ENCODE data around the gene MYMX.

MYMX gene

DNA sequence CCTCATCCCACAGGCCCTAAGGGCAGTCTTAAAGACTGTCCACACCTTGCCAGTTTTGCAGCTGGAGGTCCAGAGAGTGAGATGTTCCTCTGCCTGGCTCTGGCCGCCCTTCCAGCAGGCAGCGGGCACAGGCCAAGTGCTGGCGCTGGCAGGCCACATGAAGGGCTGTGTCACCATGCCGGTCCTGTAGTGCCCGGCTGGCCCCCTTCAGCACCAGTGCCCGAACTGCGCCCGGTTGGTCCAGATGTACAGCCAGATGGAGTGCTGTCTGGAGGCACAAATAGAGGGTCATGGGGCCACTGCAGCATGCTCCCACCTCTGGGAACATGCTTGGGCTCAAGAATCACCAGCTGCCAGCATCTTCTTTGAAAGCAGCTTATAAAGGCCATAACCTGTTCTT, 44.9 kb downstream of the MYMX start:
- H3K4me3 ChIP-seq (ENCODE audit: low read length): peak overlapping the region; percentile 91; the same call in 1 of the 2 replicates
- TF ChIP-seq ZNF274 (IDR thresholded peaks at IDR 0.05; ENCODE audit: low read depth, low read length): no peak

GRCh38 chr6:44262467-44263353, 46.0 kb downstream of the MYMX start:
- H3K4me3 ChIP-seq (ENCODE audit: low read length): peak overlapping the region; percentile 91; the same call in 1 of the 2 replicates
- TF ChIP-seq ZNF274 (IDR thresholded peaks at IDR 0.05; ENCODE audit: low read depth, low read length): no peak

GRCh38 chr6:44263354-44264100, 46.8 kb downstream of the MYMX start:
- peak overlapping the region; percentile 91 for H3K4me3 ChIP-seq (ENCODE audit: low read length)

GRCh38 chr6:44264154-44265006, 47.7 kb downstream of the MYMX start:
- H3K4me3 ChIP-seq (ENCODE audit: low read length): peak overlapping the region; percentile 91
- no peak for TF ChIP-seq ZNF274 (IDR thresholded peaks at IDR 0.05; ENCODE audit: low read depth, low read length)

More at GRCh38 chr6:44263354-44264100, 46.8 kb downstream of the MYMX start:
- TF ChIP-seq ZNF274 (IDR thresholded peaks at IDR 0.05; ENCODE audit: low read depth, low read length): no peak

DNA sequence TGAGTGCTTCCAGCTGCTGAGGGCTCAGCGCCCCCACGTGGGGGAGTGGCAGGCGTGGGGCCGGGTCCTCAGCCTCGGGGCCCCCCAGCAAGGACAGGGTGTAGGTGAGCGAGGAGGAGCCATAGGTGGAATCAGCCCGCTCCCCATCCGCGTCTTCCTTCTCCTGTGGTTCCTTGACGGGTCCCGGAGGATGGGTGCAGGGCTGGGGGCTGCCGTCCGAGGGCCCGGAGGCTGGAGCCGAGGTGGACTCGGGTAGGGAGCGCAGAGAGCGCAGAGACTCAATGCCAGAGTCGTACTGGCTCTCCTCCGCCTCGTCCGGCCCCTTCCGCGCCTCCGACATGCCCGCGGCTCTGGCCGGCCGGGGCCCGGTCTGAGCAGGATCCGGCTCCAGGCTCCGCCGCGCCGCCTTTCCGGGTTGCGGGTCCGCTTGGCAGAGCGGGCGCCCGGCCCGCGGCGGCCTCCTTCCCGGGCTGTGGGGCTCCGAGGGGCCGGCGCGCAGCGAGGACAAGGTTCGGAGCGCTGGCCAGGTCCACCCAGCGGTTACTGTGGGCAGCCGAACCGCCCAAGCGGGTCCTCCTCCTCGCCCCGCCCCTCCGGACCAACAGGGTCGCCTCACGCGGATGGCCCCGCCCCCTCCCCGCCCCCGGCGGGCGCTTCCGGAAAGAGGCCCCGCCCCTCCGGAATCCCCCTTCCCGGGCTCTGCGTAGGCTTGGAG, 48.4 kb downstream of the MYMX start, which contains the start of gene NFKBIE:
Gene NFKBIE (minus strand): TSS at position 545 of the 715 bp plus-strand sequence. CDS start 205 bp downstream, at position 340.
- no peak for TF ChIP-seq ZNF274 (IDR thresholded peaks at IDR 0.05; ENCODE audit: low read depth, low read length)
- H3K4me3 ChIP-seq (ENCODE audit: low read length): peak within 1 kb of the TSS; percentile 91

- no peak for TF ChIP-seq ZNF274 (IDR thresholded peaks at IDR 0.05; ENCODE audit: low read depth, low read length)
- peak overlapping the region; percentile 22; the same call in 1 of the 2 replicates for H3K4me3 ChIP-seq (ENCODE audit: low read length)
These were observed 49.1 kb downstream of the MYMX start for GRCh38 chr6:44265722-44266233.

DNA sequence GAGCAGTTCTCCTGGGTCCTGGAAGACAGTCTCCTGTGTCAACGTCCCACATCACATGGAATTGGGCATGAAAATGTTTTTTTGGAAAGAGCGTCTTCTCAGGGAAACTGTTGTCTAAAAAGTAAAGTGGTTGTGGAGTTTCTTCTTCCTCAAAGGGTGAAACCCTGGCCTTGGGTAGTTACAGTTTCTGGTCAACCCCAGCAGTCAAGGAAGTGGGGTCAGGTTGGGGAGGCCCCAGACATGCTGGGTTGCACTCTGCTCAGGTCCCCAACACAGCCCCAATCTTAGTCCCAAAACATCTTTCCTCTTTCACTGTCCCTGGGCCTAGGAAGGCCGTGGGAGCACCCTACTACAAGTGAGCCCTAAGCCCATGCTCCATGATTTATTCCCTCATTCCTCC, 49.6 kb downstream of the MYMX start:
- H3K4me3 ChIP-seq (ENCODE audit: low read length): peak overlapping the region; percentile 22; the same call in 1 of the 2 replicates
- no peak for TF ChIP-seq ZNF274 (IDR thresholded peaks at IDR 0.05; ENCODE audit: low read depth, low read length)

DNA sequence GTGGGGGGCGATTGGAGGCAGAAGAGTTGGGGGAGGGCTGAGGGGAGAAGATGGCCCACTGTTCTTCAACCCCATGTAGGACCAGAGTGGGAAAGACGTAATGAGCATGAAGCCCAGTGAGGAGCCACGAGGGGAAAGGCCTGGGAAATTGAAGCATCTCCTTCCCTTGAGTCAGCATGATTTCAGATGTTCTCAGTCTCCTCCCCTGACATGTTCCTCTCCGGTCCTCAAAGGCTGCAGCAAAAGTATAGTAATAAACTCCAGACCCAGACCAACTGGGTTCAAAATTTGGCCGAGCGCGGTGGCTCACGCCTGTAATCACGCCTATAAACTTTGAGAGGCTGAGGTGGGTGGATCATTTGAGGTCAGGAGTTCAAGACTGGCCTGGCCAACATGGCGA, 50.5 kb downstream of the MYMX start:
- TF ChIP-seq ZNF274 (IDR thresholded peaks at IDR 0.05; ENCODE audit: low read depth, low read length): no peak
- no peak overlapping the region for H3K4me3 ChIP-seq (ENCODE audit: low read length)

All from GM08714 (cell line).